ENCODE results near the gene KCNIP3.

The KCNIP3 gene

DNA sequence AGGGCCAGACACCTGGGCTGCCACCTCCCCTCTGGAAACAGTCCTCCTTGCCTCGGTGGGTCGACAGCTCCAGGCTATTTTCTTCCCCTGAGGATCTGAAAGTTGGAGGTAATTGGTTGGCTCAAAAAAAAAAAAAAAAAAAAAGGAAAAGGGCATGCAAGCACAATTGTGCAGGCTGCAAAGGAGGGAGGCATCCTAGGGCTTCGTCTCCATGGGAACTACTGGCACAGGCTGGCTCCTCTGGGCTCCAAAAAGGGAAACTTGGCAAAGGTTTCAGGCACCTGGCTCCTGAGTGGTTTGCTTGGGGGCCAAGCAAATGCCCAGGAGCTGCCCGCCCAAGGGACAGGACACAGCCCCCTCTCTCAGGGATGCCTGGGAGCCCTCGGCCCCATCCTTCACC lies 1.1 kb upstream of the KCNIP3 start:
- DNase-seq (ENCODE audit: low read depth in 2 of 2), result no peak

DNA sequence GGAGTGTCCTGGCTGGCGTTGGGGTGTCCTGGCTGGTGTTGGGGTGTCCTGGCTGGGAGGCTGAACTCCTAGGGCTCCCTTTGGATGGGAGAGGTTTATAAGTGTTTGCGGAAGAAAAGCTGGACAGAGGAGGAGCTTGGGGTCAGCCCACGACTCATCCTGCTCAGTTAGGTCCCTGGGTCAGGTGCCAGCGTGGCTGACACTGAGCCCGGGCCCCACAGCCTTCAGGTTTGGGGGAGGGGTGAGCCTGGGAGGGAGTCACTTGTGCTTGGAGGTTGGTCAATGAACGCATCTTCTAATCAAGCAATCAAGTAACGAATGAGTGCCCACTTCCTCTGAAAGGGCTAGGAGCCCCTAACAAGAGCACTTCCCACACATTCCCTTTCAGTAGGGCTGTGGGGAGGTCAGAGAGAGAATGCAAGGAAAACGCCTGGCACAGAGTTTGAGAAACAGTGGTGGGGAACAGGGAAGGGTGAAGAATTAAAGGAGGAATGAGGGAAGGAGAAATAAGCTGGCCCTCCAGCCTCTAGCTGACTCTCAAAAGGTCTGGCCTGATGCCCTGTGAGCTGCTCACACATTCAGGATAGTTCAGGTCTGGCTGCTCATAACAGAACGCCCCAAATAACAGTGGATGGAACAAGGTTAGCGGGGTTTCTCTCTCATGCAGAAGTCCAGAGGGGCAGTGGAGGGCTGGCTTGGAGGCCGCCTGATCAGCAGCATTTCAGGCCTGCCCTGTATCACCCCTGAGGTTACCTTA lies 670 bp downstream of the KCNIP3 start:
- DNase-seq (ENCODE audit: low read depth in 2 of 2), result no peak

DNA sequence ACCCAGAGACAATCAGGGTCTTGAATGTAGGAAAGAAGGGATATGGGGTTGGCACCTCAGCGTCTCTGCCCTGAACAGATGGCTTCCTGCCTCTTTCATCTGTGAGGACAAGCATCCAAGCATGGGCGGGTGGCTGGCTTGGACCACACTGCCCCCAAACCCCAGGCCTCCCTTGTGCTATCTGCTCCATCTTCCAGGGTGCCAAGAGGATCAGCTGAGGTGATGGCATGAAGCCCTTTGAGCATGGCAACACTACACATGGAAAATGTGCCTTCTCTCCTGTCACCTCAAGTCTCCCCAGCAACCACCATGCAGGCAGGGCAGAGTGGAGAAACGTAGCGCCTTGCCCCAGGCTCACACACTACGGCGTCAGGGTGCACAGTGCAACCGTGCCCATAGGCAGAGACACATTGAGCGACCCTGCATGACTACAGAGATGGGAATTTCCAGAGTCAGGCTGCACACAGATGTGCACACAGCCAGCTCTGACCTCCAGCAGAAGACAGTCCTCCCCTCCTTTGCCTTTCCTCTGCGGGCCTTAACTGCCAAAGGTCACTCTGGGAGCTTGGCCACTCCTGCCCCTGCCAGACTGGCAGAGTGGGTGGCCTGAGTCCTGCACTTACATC lies 1.5 kb downstream of the KCNIP3 start:
- no peak for DNase-seq (ENCODE audit: low read depth in 2 of 2)

DNA sequence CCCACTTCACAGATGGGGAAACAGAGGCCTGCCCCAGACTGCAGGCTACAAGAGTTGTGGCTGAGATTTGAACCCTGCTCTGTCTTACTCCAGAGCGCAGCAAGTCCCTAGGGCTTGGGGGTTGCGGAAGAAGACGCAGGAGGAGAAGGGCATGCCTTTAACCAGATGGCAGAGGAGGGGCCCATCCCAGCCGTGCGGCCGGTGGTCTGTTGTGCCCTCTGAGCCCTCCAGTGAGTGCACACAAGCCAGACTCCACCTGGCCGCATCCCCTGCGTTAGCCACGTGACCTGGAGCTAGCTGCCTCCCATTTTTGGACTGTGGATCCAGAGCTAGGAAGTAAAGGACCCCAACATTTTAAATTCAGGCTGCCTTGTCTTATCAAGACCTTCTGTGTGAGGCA lies 2.8 kb downstream of the KCNIP3 start:
- no peak for DNase-seq (ENCODE audit: low read depth in 2 of 2)

DNA sequence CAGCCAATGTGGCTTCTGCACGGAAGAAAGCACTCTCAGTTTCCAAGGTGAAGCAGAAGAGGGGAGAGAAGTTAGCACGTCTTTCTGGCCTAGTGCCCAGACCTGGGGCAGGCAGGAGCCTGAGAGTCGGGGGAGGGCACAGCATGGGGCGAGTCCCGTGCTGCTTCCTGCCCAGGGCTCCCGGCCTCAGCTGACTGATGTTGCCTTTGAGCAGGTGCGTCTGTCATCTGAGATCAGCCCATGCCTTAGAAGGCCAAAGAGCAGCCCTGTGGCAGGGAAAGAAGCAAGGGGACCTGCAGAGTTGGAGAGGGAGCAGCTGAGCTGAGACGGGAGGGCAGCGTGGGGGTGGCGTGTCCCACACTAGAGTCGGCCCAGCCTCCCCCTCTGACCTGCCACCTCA lies 3.3 kb downstream of the KCNIP3 start:
- DNase-seq (ENCODE audit: low read depth in 2 of 2), result no peak

DNA sequence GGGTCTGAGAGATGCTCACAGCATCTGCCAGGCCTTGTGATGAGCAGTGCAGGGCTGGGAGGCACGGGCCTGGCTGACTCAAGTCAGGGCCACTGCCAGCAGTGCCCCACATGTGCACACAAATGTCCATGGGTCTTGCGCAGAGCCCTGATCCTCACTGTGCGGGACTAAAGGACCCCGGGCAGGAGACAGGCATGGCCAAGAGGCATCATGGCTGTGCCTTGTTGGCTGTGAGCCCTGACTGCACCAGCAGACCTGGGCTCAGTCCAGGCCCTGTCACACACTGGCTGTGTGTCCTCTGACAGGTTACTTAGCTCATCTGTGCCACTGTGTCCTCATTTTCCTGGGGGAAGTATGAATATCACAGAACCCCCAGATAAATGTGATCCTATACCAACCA lies 4.0 kb downstream of the KCNIP3 start:
- no peak for DNase-seq (ENCODE audit: low read depth in 2 of 2)

DNA sequence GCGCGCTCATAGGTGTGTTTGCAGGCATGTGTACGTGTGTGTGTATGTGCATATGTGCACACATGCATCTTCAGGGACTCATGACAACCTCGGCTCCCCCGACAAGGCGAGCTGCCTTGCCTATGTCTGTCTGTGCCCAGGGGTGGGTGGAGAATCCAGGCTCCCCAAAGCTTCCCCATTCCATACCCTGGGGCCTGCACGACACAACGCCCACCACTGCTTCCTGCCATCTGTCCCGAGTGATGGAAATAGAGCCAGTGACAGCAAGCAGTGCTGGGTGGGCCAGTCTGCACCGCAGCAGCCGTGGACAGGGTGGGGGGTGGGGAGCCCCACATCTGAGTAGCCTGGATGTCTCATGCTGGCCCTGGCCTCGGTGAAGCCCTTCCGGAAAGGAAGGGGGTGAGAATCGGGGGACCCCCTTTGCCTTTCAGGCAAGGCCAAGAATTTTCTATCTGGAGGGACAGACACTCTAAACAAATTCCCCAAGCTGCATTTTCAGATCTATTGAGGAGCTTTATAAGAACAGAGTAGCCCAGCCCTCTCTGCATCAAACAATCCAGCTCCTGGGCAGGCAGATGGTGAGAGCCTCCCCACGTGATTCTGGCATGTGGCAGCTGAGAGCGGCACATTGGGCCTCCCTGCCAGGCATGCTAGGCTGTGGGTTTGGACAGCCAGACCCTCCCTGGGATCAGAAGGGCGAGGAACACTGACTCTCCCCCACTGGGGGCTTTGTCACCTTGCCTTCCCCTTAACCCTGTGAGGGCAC lies 4.9 kb downstream of the KCNIP3 start:
- DNase-seq (ENCODE audit: low read depth in 2 of 2), result no peak

DNA sequence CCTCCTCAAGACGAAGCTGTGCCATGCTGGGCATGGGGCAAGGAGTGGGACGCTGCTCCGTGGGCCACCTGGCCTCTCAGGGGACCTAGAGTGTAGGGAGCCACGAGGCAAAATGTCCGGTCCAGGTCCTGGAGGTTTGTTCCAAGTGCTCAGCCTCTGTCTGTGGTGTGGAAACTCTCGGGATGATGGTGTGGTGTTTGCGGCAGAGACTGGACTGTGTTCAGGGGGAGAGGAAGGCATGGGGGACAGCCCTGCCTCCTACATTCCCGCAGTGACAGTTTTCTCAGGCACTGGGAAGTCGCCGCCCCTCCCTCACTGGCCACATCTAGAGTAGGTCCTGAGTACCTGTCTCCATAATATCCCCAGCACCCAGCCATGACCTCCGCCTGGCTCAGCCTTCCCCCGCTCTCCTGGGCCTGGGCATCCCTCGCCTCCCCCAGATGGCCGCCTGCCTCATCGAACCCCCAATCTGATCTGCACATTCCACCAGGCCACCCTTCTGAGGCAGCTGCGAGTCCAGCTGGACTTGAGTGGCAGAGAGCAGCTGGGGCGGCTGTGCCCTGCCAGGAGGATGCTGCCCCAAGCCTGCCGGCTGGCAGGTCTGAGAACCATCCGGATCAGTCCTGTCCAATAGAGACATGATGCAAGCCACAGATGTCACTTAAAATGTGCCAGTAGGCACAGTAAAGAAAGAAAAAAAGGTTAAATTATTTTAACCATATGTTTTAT lies 6.2 kb downstream of the KCNIP3 start:
- no peak for DNase-seq (ENCODE audit: low read depth in 2 of 2)

DNA sequence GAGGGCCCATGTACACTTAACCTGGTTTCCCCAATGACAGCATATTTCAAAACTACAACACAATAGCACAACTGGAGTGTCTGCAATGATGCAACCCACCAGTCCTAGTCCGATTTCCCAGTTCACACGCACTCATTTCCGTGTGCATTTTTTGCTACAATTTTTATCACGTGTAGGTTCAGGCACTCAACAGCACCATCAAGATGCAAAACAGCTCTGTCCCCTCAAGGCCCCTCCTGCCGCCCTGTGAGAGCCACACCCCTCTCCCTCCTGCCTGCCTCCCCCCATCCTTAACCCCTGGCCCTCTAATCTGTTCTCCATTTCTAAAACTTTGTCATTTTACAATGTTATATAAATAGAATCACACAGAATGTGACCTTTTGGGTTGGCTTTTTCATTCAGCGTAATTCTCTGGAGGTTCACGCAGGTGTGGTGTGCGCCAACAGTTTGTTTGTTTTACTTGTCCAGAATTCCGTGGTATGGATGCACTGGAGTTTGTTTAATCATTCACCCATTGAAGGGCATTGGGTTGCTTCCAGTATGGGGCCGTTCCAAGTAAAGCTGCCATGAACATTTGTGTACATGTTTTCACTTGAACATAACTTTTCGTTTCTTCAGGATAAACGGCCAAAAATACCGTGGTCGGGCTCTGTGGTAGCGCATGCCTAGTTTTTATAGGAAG lies 8.4 kb downstream of the KCNIP3 start:
- DNase-seq (ENCODE audit: low read depth in 2 of 2), result no peak

DNA sequence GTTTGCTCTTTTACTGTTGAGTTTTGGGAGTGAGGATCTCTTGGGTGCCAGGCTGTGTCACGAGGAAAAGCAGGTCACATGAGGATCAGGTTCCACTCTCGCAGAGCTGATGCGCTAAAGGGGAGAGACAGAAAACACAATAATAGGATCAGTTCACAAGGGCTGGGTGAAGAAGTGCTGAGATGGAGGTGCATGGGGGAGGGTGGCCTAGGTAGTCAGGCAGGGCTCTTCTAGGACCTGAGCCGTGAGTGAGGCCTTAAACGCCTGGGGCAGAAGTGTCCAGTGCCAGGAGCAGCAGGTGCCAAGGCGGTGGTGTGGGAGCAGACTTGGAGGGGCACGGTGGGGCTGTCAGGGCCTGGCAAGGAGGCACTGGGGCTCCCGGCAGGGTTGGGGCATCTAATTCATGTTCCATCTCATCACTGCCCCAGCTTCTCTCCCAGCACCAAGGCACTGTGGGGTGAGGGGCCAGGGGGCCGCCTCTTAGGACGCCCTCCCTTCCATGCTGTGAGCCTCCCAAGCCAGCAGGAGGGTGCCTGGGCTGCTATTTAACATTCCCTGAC lies 9.3 kb downstream of the KCNIP3 start:
- no peak for DNase-seq (ENCODE audit: low read depth in 2 of 2)

DNA sequence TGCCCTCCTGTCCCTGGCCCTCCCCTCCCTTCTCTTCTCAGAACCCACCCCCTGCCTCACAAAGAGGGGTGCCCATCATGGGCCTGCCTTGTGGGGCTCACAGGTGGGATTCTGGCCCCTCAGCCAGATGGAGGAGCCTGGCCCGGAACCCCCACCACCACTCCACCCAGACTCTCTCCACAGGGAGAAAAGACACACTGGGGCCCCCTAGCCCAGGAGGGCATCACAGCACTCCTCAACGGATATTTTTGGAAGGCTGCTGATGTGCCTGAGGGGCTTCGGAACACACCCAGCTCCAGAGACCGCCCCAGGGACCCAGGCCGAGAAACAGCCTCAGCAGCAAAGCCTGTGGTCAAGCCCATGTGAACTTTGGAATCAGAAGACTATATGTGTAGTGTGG lies 9.9 kb downstream of the KCNIP3 start:
- no peak for DNase-seq (ENCODE audit: low read depth in 2 of 2)

DNA sequence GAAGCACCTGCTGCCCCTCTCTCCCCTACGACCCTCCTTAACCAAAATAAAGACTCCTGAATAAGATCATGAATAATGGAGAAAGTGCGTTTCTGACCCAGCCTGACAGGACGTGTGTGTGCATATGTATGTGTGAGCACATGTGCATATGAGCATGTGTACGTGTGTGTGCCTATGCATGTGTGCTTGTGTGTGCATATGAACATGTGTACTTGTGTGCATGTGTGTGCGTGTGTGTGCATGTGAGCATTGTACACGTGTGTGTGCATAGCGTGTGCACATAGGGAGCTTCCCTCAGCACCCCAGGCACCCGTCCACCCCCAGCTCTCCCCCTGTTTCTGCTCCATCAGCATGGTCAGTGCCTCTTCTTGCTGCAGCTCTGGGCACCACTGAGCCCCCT lies 10.7 kb downstream of the KCNIP3 start:
- no peak for DNase-seq (ENCODE audit: low read depth in 2 of 2)

DNA sequence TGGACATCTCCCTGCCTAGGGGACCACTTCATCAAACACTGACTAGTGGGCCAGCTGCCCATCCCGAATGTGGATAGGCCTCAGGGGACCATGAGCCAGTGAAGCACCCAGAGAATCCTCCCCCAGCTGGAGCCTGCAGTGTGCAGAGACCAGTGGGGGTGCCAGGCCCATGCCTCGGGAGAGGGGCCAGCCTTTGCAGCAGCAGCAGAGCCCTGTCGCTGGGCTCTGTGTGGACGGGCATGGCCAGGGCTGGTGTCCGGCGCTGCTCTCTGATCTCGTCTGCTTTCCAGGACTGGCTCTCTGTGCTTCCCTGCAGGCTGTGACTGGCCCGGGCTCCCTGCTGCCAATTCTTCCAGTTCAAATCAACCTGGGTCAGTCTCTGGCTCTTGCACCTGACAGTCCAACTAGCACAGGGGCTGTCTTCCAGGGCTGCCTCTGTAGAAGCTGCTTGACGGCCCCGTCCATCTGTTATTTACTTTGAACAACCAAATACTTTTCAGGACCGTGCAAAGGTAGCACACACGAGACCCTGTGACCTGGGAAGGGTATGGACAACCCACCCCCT lies 11.4 kb downstream of the KCNIP3 start:
- no peak for DNase-seq (ENCODE audit: low read depth in 2 of 2)

DNA sequence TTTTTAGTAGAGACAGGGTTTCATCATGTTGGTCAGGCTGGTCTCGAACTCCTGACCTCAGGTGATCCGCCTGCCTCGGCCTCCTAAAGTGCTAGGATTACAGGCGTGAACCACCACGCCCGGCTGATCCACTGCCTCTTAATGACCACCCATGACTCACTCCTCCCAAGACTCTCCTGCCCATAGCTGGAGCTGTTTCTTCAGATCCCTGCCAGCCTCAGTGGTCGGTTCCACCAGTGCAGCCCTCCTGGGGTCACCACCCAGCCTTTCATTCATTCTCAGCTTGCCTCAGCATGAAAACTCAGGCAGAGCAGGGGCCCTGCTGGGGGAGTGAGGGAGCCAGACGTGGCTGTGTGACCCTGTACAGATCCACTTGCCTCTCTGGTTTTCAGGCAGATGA lies 12.5 kb downstream of the KCNIP3 start:
- DNase-seq (ENCODE audit: low read depth in 2 of 2), result no peak

DNA sequence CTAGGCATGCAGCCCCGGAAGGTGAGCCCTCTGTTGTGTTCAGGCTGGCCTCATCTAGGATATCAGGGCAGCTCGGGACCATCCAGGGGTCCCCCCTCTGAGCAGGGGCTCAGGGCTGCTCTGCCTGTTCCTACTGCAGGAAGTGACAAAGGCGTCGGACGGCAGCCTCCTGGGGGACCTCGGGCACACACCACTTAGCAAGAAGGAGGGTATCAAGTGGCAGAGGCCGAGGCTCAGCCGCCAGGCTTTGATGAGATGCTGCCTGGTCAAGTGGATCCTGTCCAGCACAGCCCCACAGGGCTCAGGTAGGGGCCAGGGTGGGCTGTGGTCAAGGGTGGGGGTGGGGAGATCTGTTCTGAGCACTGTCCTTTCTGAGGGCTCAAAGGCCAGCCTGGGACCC lies 13.1 kb downstream of the KCNIP3 start:
- no peak for DNase-seq (ENCODE audit: low read depth in 2 of 2)

DNA sequence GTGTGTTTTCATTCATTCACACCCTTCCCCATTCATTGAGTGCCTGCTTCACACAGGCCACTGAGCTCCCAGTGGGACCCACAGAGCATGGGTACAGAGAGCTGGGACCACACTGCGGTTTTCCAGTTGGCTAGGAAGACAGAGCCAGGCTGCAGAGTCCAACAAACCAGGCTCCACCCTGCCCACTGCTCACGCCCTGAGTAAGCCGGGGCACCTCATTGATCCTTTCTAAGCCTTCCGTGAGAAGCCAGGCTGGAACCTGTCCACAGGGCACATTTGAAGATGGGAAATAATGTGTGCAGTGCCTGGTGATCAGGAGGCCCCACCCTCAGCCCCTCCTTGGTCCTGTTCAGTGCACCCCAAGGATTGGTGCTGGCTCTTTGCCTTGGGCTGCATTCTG lies 13.5 kb downstream of the KCNIP3 start:
- no peak for DNase-seq (ENCODE audit: low read depth in 2 of 2)

DNA sequence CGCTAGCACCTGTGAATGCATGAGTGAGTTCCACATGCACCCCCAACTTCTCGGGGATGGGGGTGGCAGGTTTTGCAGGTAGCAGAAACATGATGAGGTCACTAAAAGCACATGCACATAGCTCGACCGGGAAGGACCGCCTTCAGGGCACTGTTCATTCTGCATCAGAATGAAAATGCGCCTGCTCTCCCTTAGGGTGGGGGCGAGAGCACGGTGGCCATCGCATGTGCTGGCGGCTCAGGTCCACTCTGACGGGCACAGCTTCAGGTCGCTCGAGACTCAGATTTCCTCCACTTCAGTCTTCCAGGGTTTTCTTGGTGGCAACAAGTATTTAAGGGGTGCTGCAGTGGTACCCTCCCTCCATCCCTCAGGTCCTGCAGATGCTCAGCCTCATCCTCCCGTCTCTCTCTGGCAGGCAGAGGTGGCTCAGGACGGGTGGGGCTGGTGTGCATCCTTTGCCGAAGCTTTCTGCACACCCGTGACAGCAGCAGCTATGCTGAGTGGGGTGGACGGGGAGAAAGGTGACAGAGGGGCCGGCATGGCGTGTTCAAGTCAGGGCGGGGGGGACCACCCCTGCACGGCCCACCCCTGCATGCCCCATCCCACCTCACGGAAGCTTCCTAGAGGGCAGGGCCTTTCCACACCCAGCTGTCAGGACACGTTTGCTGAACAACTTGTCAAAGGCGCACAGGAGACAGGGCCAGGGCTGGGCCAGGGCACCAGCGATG lies 14.8 kb downstream of the KCNIP3 start:
- DNase-seq (ENCODE audit: low read depth in 2 of 2), result no peak

DNA sequence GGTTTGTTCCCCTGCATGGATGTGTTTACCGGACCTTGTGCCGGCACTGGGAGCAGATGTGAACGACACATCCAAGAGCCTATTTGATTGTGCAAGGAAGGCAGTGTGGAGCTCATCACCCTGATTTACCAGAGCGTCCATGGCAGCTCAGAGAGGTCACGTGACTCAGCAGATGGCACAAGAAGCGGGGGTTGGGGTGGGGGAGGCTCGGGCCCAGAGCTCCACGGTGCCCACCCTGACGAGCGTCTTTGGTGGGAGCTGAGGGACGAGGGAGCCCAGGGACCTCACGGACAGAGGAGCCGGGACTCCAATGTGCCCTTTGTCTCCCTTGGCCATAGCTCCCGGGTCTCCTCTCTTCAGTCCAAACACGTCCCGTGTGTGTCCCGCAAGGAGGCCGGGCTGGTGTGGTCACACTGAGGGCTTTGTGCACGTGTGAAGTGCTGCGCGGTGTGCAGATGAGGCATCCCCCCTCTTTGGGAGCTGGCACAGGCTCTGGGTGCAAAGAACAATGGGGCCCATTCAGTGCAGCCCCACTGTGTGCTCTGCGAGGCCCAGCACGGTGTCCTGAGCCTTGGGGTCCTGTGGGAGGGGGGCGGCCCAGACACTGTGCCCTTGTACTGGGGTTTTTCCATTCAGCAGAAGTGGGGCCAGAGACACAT lies 15.5 kb downstream of the KCNIP3 start:
- DNase-seq (ENCODE audit: low read depth in 2 of 2), result no peak

DNA sequence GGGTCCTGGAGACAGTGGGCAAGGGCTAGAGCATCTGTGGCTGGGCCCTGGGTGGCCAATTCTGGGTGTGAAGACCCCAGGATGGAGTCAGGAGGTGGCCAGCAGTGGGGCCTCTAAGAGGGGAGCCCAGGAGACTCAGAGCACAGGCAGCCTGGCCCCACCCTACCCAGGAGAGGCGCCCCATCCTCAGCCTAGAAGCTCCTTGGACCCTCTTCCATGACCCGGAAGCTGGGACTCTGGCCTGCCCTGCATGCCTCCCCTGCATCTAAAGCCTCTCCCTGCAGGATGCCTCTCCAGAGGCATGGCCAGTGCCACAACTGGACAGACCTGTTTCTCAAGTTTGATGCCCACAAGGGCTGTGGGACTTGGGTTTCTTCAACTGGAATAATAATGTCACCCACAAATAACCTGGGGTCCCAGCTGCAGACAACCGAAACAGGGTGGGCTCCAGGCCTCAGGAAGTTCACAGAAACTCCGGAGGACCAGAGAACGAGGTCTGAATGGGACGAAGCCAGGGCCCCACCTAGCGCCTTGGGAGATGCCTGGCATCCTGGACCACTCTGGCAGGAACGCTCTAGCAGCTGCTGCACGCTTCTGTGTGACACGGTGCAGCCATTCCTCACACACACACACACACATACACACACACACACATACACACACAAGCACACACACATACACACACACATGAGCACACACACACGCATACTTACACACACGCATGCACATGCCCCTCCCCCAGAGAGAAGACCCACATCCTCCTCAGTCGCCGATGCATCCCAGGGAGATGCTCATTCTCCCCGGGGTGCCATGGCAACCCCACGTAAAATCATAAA lies 16.4 kb downstream of the KCNIP3 start:
- no peak for DNase-seq (ENCODE audit: low read depth in 2 of 2)
